Measurements from ENCODE around the gene PRRC2B.

The PRRC2B gene

DNA sequence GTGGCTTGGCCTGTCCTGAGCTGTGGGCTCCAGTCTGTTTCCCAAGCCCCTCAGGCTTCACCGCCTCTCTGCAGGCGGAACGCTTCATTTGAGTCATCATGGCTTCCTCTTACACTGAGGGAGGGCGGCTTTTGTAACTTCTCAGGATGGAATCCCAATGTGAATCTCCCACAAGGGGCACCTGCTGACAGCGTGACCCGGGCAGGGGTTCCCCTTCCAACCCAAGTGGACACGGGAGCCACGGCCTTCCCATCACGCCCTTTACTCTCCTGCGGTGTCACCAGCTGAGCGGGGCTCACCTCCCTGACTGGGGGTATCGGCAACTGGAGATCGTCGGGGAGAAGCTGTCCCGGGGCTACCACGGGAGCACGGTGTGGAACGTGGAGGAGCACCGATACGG, 124.7 kb downstream of the PRRC2B start:
- in situ Hi-C loops (cut with MboI; ENCODE audit: low pct_unique_long_range_greater_than_20kb, low sequenced_read_pairs, unreplicated experiment), result no loop called here
- TF ChIP-seq CTCF (IDR thresholded peaks at IDR 0.05; ENCODE audit: extremely low read depth, insufficient read depth, missing control alignments), result no peak
- no peak for DNase-seq (ENCODE audit: low spot score)

- no peak for DNase-seq (ENCODE audit: low spot score)
- in situ Hi-C loops (cut with MboI; ENCODE audit: low pct_unique_long_range_greater_than_20kb, low sequenced_read_pairs, unreplicated experiment), result no loop called here
- TF ChIP-seq CTCF (IDR thresholded peaks at IDR 0.05; ENCODE audit: extremely low read depth, insufficient read depth, missing control alignments), result no peak
These were observed 126.6 kb downstream of the PRRC2B start for GRCh38 chr9:131520503-131520902.

DNA sequence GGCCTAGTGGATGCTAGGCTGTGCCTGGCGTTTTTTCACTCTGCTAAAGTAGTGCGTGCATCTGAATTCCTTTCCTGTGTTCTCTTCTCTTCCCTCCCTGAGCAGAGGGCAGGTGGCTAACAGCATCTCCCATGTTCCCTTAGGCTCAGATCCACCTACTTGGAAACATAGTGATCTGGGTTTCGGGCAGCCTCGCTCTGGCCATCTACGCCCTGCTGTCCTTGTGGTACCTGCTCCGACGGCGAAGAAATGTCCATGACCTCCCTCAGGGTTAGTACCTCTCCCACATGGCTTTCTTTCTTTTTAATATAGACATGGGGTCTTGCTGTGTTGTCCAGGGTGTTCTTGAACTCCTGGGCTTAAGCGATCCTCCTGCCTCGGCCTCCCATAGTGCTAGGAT, 127.3 kb downstream of the PRRC2B start:
- no peak for DNase-seq (ENCODE audit: low spot score)
- in situ Hi-C loops (cut with MboI; ENCODE audit: low pct_unique_long_range_greater_than_20kb, low sequenced_read_pairs, unreplicated experiment), result no loop called here
- no peak for TF ChIP-seq CTCF (IDR thresholded peaks at IDR 0.05; ENCODE audit: extremely low read depth, insufficient read depth, missing control alignments)

GRCh38 chr9:131521822-131522221, 127.9 kb downstream of the PRRC2B start:
- no peak for DNase-seq (ENCODE audit: low spot score)
- in situ Hi-C loops (cut with MboI; ENCODE audit: low pct_unique_long_range_greater_than_20kb, low sequenced_read_pairs, unreplicated experiment), result no loop called here
- TF ChIP-seq CTCF (IDR thresholded peaks at IDR 0.05; ENCODE audit: extremely low read depth, insufficient read depth, missing control alignments), result no peak

GRCh38 chr9:131522257-131523085, 128.6 kb downstream of the PRRC2B start:
- in situ Hi-C loops (cut with MboI; ENCODE audit: low pct_unique_long_range_greater_than_20kb, low sequenced_read_pairs, unreplicated experiment), result no loop called here
- TF ChIP-seq CTCF (IDR thresholded peaks at IDR 0.05; ENCODE audit: extremely low read depth, insufficient read depth, missing control alignments), result no peak
- no peak for DNase-seq (ENCODE audit: low spot score)

DNA sequence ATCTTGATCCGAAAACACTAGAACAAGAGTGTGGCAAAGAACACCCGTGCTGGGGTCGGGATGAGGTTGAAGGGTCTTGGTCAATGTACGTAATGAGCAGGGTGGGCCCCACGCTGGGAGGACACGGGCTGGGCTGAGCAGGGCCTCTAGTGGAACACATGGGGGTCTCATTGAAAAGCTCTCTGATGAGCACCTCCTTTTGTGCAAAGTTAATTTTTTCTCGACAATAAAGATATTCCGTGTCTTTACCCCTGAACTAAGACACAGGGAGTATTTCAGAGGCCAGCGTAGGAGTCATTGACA, 129.2 kb downstream of the PRRC2B start:
- no peak for DNase-seq (ENCODE audit: low spot score)
- in situ Hi-C loops (cut with MboI; ENCODE audit: low pct_unique_long_range_greater_than_20kb, low sequenced_read_pairs, unreplicated experiment), result no loop called here
- TF ChIP-seq CTCF (IDR thresholded peaks at IDR 0.05; ENCODE audit: extremely low read depth, insufficient read depth, missing control alignments), result no peak
